HCT116 (cell line): Measurements from ENCODE around the gene TLR5. TPM values are rescaled to one million over a fixed set of nuclear protein-coding genes. Genes with fewer than 3 reads are reported as not detected.
A peak's percentile ranks its signal among the peaks of the same experiment; 100 is the strongest.

Source experiments
- ATAC-seq: fragments of 200-7000 bp; cut with Tn5 transposase; 2 replicates; pipeline ENCODE4 v1.9.1; 2020; ENCODE audit warnings: mild to moderate bottlenecking, moderate library complexity
- BruUV-seq: library from RNA; stranded (reverse); fragments of 400-500 nt; replicated peaks from 2 replicates; lab custom pipeline; 2021; lab: Mats Ljungman, UMichigan
- CTCF ChIA-PET: fragments of 300-600 bp; sonication (Branson Sonifier 250); formaldehyde crosslinking; loops from one replicate; lab custom pipeline; 2021; ENCODE audit warnings: antibody characterized with exemption; lab: Charles Lee
- POLR2A ChIA-PET: fragments of 300-600, 350-600 bp; sonication (Branson Sonifier 250); formaldehyde crosslinking; loops from one replicate; lab custom pipeline; 2021; ENCODE audit warnings: antibody characterized with exemption; lab: Charles Lee
- RAD21 ChIA-PET, 2 experiments: fragments of 300-600 bp; sonication (Branson Sonifier 250); formaldehyde crosslinking; loops; one replicate each; lab custom pipeline; 2023; ENCODE audit warnings: low total read pairs in 2 of 2; ENCODE audit not compliant: uncharacterized antibody in 2 of 2, unreplicated experiment in 2 of 2, low non-redundant PET in 1 of 2; lab: Charles Lee
- DNase-seq: peaks from one replicate; pipeline ENCODE4 v3.0.0-alpha.2; 2010; ENCODE audit warnings: low read depth, low spot score
- H2AFZ ChIP-seq: fragments of 200-600 bp; shearing (Covaris generic), sonication (generic); 2 replicates; pipeline ENCODE4 v1.6.1; 2017; ENCODE audit warnings: low read depth, mixed run types, mixed read lengths, antibody characterized with exemption, low read length; ENCODE audit not compliant: poor library complexity, severe bottlenecking
- H3K27ac ChIP-seq: 2 replicates; pipeline ENCODE4 v1.5.1; 2012; ENCODE audit warnings: low read depth, low read length
- H3K27me3 ChIP-seq: fragments of 200-600 bp; sonication (generic); 2 replicates; pipeline ENCODE4 v1.6.1; 2016; ENCODE audit warnings: mixed run types, low read length, mixed read lengths; ENCODE audit not compliant: insufficient read depth
- H3K36me3 ChIP-seq, 2 experiments: fragments of 200-500 bp in 1 of 2; fragments of 200-600 bp in 1 of 2; sonication (Bioruptor generic) in 1 of 2; sonication (generic) in 1 of 2; 2 replicates each; pipeline versions ENCODE4 v1.5.1 to v1.6.1; 2014 to 2016; ENCODE audit warnings: low read length in 2 of 2, inconsistent platforms in 1 of 2, mixed read lengths in 1 of 2, mixed run types in 1 of 2; ENCODE audit not compliant: insufficient read depth in 2 of 2, control insufficient read depth in 1 of 2
- H3K4me1 ChIP-seq, 2 experiments: fragments of 200-600 bp in 1 of 2; sonication (generic) in 1 of 2; 2 replicates each; pipeline versions ENCODE4 v1.5.1 to v1.6.1; 2012 to 2017; ENCODE audit warnings: low read length in 2 of 2, inconsistent platforms in 1 of 2, mild to moderate bottlenecking in 1 of 2, mixed read lengths in 1 of 2, mixed run types in 1 of 2, moderate library complexity in 1 of 2; ENCODE audit not compliant: insufficient read depth in 2 of 2, control insufficient read depth in 1 of 2
- H3K4me2 ChIP-seq: fragments of 200-600 bp; sonication (generic); 2 replicates; pipeline ENCODE4 v1.6.1; 2017; ENCODE audit warnings: mixed run types, low read length, mixed read lengths
- H3K4me3 ChIP-seq, 2 experiments: fragments of 200-600 bp in 1 of 2; sonication (generic) in 1 of 2; replicated peaks in 1 of 2; 2 replicates each; pipeline ENCODE4 v1.5.1; 2011 to 2016; ENCODE audit warnings: low read length in 2 of 2, control low read depth in 1 of 2, low read depth in 1 of 2, mild to moderate bottlenecking in 1 of 2, mixed read lengths in 1 of 2, mixed run types in 1 of 2
- H3K79me2 ChIP-seq: fragments of 200-600 bp; sonication (generic); 2 replicates; pipeline ENCODE4 v1.6.1; 2017; ENCODE audit warnings: mild to moderate bottlenecking, mixed run types, low read length, moderate library complexity, mixed read lengths; ENCODE audit not compliant: insufficient read depth
- H3K9ac ChIP-seq: fragments of 200-600 bp; sonication (generic); 2 replicates; pipeline ENCODE4 v1.6.1; 2016; ENCODE audit warnings: low read length, mixed read lengths
- H3K9me2 ChIP-seq: fragments of 200-600 bp; sonication (generic), shearing (Covaris generic); 2 replicates; pipeline ENCODE4 v1.6.1; 2017; ENCODE audit warnings: mixed run types, mild to moderate bottlenecking, moderate library complexity; ENCODE audit not compliant: insufficient read depth
- H3K9me3 ChIP-seq, 2 experiments: fragments of 200-500 bp in 1 of 2; fragments of 200-600 bp in 1 of 2; sonication (Bioruptor generic) in 1 of 2; sonication (generic) in 1 of 2; 2 replicates each; pipeline ENCODE4 v1.6.1; 2014 to 2017; ENCODE audit warnings: low read length in 2 of 2, mixed read lengths in 2 of 2, inconsistent platforms in 1 of 2, low read depth in 1 of 2, mild to moderate bottlenecking in 1 of 2, mixed run types in 1 of 2, moderate library complexity in 1 of 2; ENCODE audit not compliant: control insufficient read depth in 1 of 2, insufficient read depth in 1 of 2
- H4K20me1 ChIP-seq: fragments of 200-600 bp; sonication (generic), shearing (Covaris generic); 2 replicates; pipeline ENCODE4 v1.6.1; 2017; ENCODE audit warnings: mixed run types, mild to moderate bottlenecking, moderate library complexity; ENCODE audit not compliant: insufficient read depth
- CTCF ChIP-seq, 3 experiments: fragments of 200-600 bp in 1 of 3; sonication (generic) in 1 of 3; IDR thresholded peaks in 2 of 3; conservative IDR thresholded peaks in 1 of 3; 2 replicates each; pipeline ENCODE4 v1.5.1; 2012 to 2017; ENCODE audit warnings: low read depth in 2 of 3, low read length in 2 of 3, antibody characterized with exemption in 1 of 3, borderline replicate concordance in 1 of 3, control low read depth in 1 of 3, mild to moderate bottlenecking in 1 of 3, mixed read lengths in 1 of 3, mixed run types in 1 of 3, moderate library complexity in 1 of 3; ENCODE audit not compliant: insufficient read depth in 1 of 3
- EZH2 ChIP-seq: fragments of 200-600 bp; sonication (generic); IDR thresholded peaks from 2 replicates; pipeline ENCODE4 v1.6.1; 2017; ENCODE audit warnings: antibody characterized with exemption, mixed run types
- SRF ChIP-seq: IDR thresholded peaks from 2 replicates; pipeline ENCODE4 v1.6.1; 2012; ENCODE audit warnings: low read depth
- YY1 ChIP-seq: IDR thresholded peaks from 2 replicates; pipeline ENCODE4 v1.6.1; 2011; ENCODE audit warnings: low read length, low read depth, moderate library complexity, mild to moderate bottlenecking; ENCODE audit not compliant: insufficient replicate concordance; ENCODE audit errors: extremely low read depth
- intact Hi-C: fragments of 100-400 bp; cut with micrococcal nuclease; formaldehyde crosslinking; loops from 2 replicates; pipeline ENCODE4 v1.10.0; 2022
- total RNA-seq: library from RNA; stranded (reverse); gene quantifications from one replicate; pipeline ENCODE4 v1.2.1, GENCODE V29; 2021; ENCODE audit not compliant: unreplicated experiment

The TLR5 gene
- total RNA-seq, 1 experiment from 2014 or later, result 1.2 TPM

GRCh38 chr1:223161321-223161720 lies 18.3 kb upstream of the TLR5 start:
- Histone ChIP-seq H2AFZ (no peak overlapping the region), H3K79me2 (no peaks in the 10 kb centered on the region), H3K4me1 (no peaks in the 10 kb centered on the region), H3K27ac (no peak overlapping the region), H3K9ac (no peak overlapping the region), H3K9me3 (no peaks in the 10 kb centered on the region), H3K36me3 (no peaks in the 10 kb centered on the region), H3K27me3 (no peaks in the 10 kb centered on the region), H3K9me2 (no peaks in the 10 kb centered on the region), H4K20me1 (no peaks in the 10 kb centered on the region), H3K4me3 (no peak overlapping the region), H3K4me2 (no peak overlapping the region)
- ATAC-seq (peak; percentile 78), DNase-seq (no peak)
- RAD21 ChIA-PET, result no interaction called here
- TF ChIP-seq CTCF (IDR thresholded peaks at IDR 0.05 in 2 of 3, conservative IDR thresholded peaks at IDR 0.05 in 1 of 3; ENCODE audit: borderline replicate concordance in 1 of 3, insufficient read depth in 1 of 3, low read depth in 2 of 3, low read length in 2 of 3) (peak in 2 of 3 experiments; percentile 32 to 42; a peak in 4 of 6 replicates), EZH2 (no peak)
- BruUV-seq, result no TSS peak
- CTCF ChIA-PET, result interaction anchor here (1.0 to 1.6 kb wide), 2 partner anchors 19 to 28 kb away, joined by 3 to 6 read pairs; partner anchors contain the start of gene TLR5
- POLR2A ChIA-PET, result no interaction called here
- intact Hi-C loops, result no loop called here

- H3K79me2 ChIP-seq, result no peaks in the 10 kb centered on the region
- POLR2A ChIA-PET, result no interaction called here
- no peaks in the 10 kb centered on the region for H4K20me1 ChIP-seq
- no peak overlapping the region for H3K4me2 ChIP-seq
- H3K36me3 ChIP-seq, result no peaks in the 10 kb centered on the region
- no peak overlapping the region for H2AFZ ChIP-seq
- H3K9ac ChIP-seq, result no peak overlapping the region
- DNase-seq, result no peak
- BruUV-seq, result no TSS peak
- no peak overlapping the region for H3K27ac ChIP-seq
- H3K4me3 ChIP-seq, result no peak overlapping the region
- no peaks in the 10 kb centered on the region for H3K27me3 ChIP-seq
- H3K4me1 ChIP-seq, result peaks cover 0 to 7% of the 10 kb centered on the region in 2 experiments; a peak in 1 of 4 replicates
- H3K9me2 ChIP-seq, result no peaks in the 10 kb centered on the region
- TF ChIP-seq EZH2, result no peak
- TF ChIP-seq YY1, result no peak
- TF ChIP-seq SRF, result no peak
- RAD21 ChIA-PET, result no interaction called here
- no peaks in the 10 kb centered on the region for H3K9me3 ChIP-seq
- intact Hi-C loops, result no loop called here
- CTCF ChIA-PET, result no interaction called here
- no peak for ATAC-seq
Measured at GRCh38 chr1:223156343-223156742, 13.3 kb upstream of the TLR5 start.
